A673 (cell line): ENCODE data around the gene TLE6. TPM values are rescaled to one million over a fixed set of nuclear protein-coding genes. Genes with fewer than 3 reads are reported as not detected.

Source experiments
- BruUV-seq: library from RNA; stranded (reverse); fragments of 400-500 nt; replicated peaks from 2 replicates; lab custom pipeline; 2021; lab: Mats Ljungman, UMichigan
- CTCF ChIA-PET: fragments of 300-600 bp; sonication (Branson Sonifier 250); formaldehyde crosslinking; loops from one replicate; lab custom pipeline; 2022; ENCODE audit warnings: antibody characterized with exemption; lab: Charles Lee
- POLR2A ChIA-PET: fragments of 300-600 bp; sonication (Branson Sonifier 250); formaldehyde crosslinking; loops from one replicate; lab custom pipeline; 2022; ENCODE audit warnings: antibody characterized with exemption; ENCODE audit not compliant: low non-redundant PET; lab: Charles Lee
- DNase-seq: peaks from one replicate; pipeline ENCODE4 v3.0.0-alpha.2; 2015; ENCODE audit warnings: low spot score
- H3K27ac ChIP-seq: fragments of 200-600 bp; sonication (generic); 2 replicates; pipeline ENCODE4 v1.5.1; 2016; ENCODE audit warnings: mixed run types, low read depth, mild to moderate bottlenecking, mixed read lengths, antibody characterized with exemption, low read length; ENCODE audit not compliant: poor library complexity, severe bottlenecking
- H3K27me3 ChIP-seq: fragments of 200-600 bp; sonication (generic); replicated peaks from 2 replicates; pipeline ENCODE4 v1.6.1; 2017; ENCODE audit warnings: mixed run types, low read depth, mild to moderate bottlenecking, mixed read lengths, antibody characterized with exemption, low read length; ENCODE audit not compliant: insufficient read depth, poor library complexity
- H3K36me3 ChIP-seq: fragments of 200-600 bp; sonication (generic); 2 replicates; pipeline ENCODE4 v1.6.1; 2016; ENCODE audit warnings: mixed run types, mild to moderate bottlenecking, mixed read lengths, antibody characterized with exemption, low read length; ENCODE audit not compliant: insufficient read depth, poor library complexity, severe bottlenecking
- H3K4me1 ChIP-seq: fragments of 200-600 bp; sonication (generic); 2 replicates; pipeline ENCODE4 v1.6.1; 2017; ENCODE audit warnings: mixed run types, mild to moderate bottlenecking, mixed read lengths, antibody characterized with exemption, low read length; ENCODE audit not compliant: insufficient read depth, poor library complexity, severe bottlenecking
- H3K4me3 ChIP-seq: fragments of 200-600 bp; sonication (generic); 2 replicates; pipeline ENCODE4 v1.5.1; 2016; ENCODE audit warnings: low read depth, mixed run types, mild to moderate bottlenecking, mixed read lengths, low read length; ENCODE audit not compliant: poor library complexity, severe bottlenecking
- H3K9me3 ChIP-seq: fragments of 200-600 bp; sonication (generic); 2 replicates; pipeline ENCODE4 v1.6.1; 2016; ENCODE audit warnings: mixed run types, low read depth, mild to moderate bottlenecking, mixed read lengths, antibody characterized with exemption, low read length; ENCODE audit not compliant: poor library complexity, severe bottlenecking
- CTCF ChIP-seq: fragments of 300-800, 200-600 bp; sonication (generic); conservative IDR thresholded peaks from 2 replicates; pipeline ENCODE4 v1.5.1; 2017; ENCODE audit warnings: low read depth, mild to moderate bottlenecking, antibody characterized with exemption, low read length, moderate library complexity, mixed read lengths
- EZH2 ChIP-seq: fragments of 200-600 bp; sonication (generic); IDR thresholded peaks from 2 replicates; pipeline ENCODE4 v1.6.1; 2017; ENCODE audit warnings: borderline replicate concordance, low read depth, mild to moderate bottlenecking, mixed read lengths, antibody characterized with exemption, low read length; ENCODE audit not compliant: poor library complexity, severe bottlenecking
- intact Hi-C: fragments of 100-400 bp; cut with micrococcal nuclease; formaldehyde crosslinking; loops from one replicate; pipeline ENCODE4 v1.10.0; 2022; ENCODE audit not compliant: unreplicated experiment
- total RNA-seq: library from RNA; stranded (reverse); gene quantifications from 2 replicates; pipeline ENCODE4 v1.2.3, GENCODE V29; 2021

Gene TLE6
- total RNA-seq, 1 experiment from 2014 or later: not detected

- POLR2A ChIA-PET: no interaction called here
- no TSS peak for BruUV-seq
Measured at GRCh38 chr19:3039125-3039524, 61.8 kb downstream of the TLE6 start.

GRCh38 chr19:3039641-3040077, 62.3 kb downstream of the TLE6 start:
- CTCF ChIA-PET: interaction anchor here (0.6 kb wide), 1 partner anchor 35 kb away, joined by 6 read pairs; no protein-coding TSS in a partner anchor
- no TSS peak for BruUV-seq
- intact Hi-C loops: loop anchor here (5.0 kb wide), 1 partner anchor 57 kb away; no protein-coding TSS in a partner anchor
- Histone ChIP-seq H3K9me3 (no peaks in the 10 kb centered on the region), H3K27me3 (no peaks in the 10 kb centered on the region), H3K4me1 (peaks cover 27% of the 10 kb centered on the region), H3K4me3 (no peak overlapping the region), H3K36me3 (no peaks in the 10 kb centered on the region), H3K27ac (no peak overlapping the region)
- no peak for DNase-seq
- TF ChIP-seq CTCF (no peak), EZH2 (no peak)
- POLR2A ChIA-PET: no interaction called here

More at GRCh38 chr19:3039125-3039524, 61.8 kb downstream of the TLE6 start:
- no peak for DNase-seq
- H3K4me3 ChIP-seq: no peak overlapping the region
- H3K27me3 ChIP-seq: no peaks in the 10 kb centered on the region
- TF ChIP-seq CTCF (no peak), EZH2 (no peak)
- H3K4me1 ChIP-seq: peaks cover 32% of the 10 kb centered on the region
- no peak overlapping the region for H3K27ac ChIP-seq
- intact Hi-C loops: loop anchor here (5.0 kb wide), 1 partner anchor 57 kb away; no protein-coding TSS in a partner anchor
- H3K9me3 ChIP-seq: no peaks in the 10 kb centered on the region
- no peaks in the 10 kb centered on the region for H3K36me3 ChIP-seq
- CTCF ChIA-PET: interaction anchor here (0.6 kb wide), 1 partner anchor 36 kb away, joined by 6 read pairs; no protein-coding TSS in a partner anchor

- intact Hi-C loops: no loop called here
- ChIA-PET CTCF (no interaction called here), POLR2A (no interaction called here)
- BruUV-seq: no TSS peak
- H3K27ac ChIP-seq: peak overlapping the region; percentile 90
- DNase-seq: no peak
- H3K27me3 ChIP-seq: no peaks in the 10 kb centered on the region
- H3K4me1 ChIP-seq: peaks cover 29% of the 10 kb centered on the region
- peak overlapping the region; percentile 27 for H3K4me3 ChIP-seq
- no peaks in the 10 kb centered on the region for H3K36me3 ChIP-seq
- no peaks in the 10 kb centered on the region for H3K9me3 ChIP-seq
- no peak for TF ChIP-seq CTCF
- no peak for TF ChIP-seq EZH2
Measured at GRCh38 chr19:3041327-3041726, 64.0 kb downstream of the TLE6 start.
